Measurements from ENCODE around the gene PAX3.

- TF ChIP-seq CTCF (IDR thresholded peaks at IDR 0.05) (no peak), POLR2A (IDR thresholded peaks at IDR 0.05) (no peak)
Observed at GRCh38 chr2:222196159-222196558, 102.6 kb downstream of the PAX3 start.

Measured in heart left ventricle (tissue), 13 donors.